Urothelium cell line (cell line): ENCODE measurements around the gene LEMD3.

Experiments used
- DNase-seq: peaks from one replicate; pipeline ENCODE4 v3.0.0; 2011; ENCODE audit warnings: low spot score, mixed read lengths
- FAIRE-seq: peaks from 2 replicates; lab custom pipeline; 2011; peaks lifted over from hg19 to GRCh38; lab: Jason Lieb, UNC

Gene LEMD3

GRCh38 chr12:65169320-65170208 lies at the start of gene LEMD3:
LEMD3 (plus strand) TSS chr12:65169583; CDS start chr12:65169597, 14 bp downstream.
- FAIRE-seq (peak; percentile 59), DNase-seq (peak; percentile 97)

DNA sequence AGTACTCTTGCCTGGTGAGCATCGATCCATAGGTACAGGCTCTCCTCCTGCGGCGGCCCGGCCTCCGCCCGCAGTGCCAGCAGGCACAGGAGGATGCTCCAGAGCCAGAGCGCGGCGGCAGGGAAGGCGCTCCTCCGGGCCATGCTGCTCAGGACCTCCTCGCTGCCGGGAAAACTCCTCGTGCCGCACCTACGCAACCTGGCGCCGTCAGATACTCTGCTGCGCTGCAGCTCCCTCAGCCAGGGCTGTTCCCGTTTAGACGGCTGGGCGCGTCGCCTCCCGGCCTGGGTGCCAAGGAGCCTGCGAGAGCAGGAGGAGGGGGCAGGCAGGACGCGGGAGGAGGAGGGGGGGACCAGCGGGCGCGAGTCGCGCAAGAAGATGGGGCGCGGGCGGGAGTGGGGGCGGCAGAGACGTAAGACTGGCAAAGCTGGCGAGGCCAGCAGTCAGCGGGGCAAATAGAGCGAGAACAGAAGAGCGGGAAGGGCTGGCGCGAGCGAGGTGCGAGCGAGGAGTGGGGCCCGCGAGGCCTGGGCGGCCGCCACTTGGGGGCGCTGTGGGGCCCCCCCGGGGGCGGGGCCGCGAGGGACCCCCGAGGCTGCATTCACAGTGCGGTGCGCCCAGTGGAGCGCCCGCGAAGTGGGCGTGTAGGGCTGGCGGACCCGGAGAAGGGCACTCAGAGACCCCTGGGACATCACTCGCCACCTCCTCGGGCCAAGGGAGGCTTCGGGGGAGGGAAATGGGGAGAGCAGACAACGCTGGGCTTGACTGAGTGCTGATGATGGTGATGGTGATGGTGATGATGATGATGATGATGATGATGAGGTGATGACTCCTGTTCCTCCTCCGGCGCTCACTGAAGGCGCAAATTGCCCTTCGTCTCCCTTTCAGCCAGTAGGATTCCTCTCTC lies 48.1 kb upstream of the LEMD3 start, which contains the start of gene WIF1:
WIF1 (minus strand) TSS at position 257 of the 907 bp plus-strand sequence; CDS start at position 143, 114 bp downstream.
- FAIRE-seq: peak; percentile 77
- DNase-seq: no peak

DNA sequence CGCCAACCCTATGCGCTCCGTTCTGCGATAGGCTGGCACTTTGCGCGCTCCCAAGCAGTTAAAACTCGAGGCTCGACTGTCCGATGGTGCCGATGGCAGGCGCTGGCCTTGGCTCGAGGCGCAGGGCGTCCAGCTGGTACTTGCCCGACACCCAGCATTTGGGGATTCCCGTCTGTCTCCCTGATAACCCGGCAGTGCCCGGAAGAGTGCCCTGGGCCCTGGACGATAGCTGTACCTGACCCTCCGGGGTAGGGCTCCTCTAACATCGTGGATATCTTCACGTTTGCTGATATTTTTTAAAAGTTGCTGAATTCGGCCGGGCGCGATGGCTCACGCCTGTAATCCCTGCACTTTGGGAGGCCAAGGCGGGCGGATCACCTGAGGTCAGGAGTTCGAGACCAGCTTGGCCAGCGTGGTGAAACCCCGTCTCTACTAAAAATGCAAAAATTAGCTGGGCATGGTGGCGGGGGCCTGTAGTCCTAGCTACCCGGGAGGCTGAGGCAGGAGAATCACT lies 47.4 kb upstream of the LEMD3 start:
- FAIRE-seq: no peak

DNA sequence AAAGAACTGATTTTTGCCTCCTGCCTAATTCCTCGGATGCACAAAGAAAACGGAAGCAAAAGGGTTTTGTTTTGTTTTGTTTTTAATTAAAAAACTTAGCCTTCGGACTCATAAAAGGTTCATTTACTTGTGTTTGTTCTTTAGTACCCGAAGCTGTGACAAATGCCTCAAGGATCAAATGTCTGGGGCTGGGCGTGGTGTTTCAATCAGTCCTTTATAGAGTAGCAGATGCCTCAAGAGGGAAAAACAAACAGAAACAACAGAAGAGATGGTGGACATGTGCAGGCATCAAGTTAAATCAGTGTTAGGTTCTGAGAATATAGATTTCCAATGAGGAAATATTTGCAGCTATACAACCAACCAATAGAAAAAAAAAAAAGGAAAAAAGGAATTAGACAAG lies 46.7 kb upstream of the LEMD3 start:
- DNase-seq (no peak), FAIRE-seq (no peak)

More for the DNA sequence above, 47.4 kb upstream of the LEMD3 start:
- DNase-seq: no peak

- peak; percentile 26 for DNase-seq
These were observed 45.8 kb upstream of the LEMD3 start for GRCh38 chr12:65123435-65124063.

DNA sequence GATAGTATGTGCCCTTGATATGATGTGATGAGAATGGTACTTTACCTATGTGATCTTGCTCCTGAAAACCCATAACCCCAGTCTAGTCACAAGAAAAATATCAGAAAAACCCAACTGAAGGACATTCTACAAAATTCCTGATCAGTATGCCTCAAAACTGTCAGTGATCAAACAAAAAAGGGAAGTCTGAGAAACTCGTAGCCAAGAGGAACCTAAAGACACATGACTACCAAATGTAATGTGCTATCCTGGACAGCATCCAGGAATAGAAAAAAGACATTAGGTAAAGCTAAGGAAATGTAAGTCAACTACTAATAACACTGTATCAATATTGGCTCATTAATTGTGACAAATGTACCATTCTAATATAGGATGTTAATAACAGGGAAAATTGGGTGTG lies 44.1 kb upstream of the LEMD3 start:
- DNase-seq: no peak
- no peak for FAIRE-seq

More at GRCh38 chr12:65123435-65124063, 45.8 kb upstream of the LEMD3 start:
- no peak for FAIRE-seq

DNA sequence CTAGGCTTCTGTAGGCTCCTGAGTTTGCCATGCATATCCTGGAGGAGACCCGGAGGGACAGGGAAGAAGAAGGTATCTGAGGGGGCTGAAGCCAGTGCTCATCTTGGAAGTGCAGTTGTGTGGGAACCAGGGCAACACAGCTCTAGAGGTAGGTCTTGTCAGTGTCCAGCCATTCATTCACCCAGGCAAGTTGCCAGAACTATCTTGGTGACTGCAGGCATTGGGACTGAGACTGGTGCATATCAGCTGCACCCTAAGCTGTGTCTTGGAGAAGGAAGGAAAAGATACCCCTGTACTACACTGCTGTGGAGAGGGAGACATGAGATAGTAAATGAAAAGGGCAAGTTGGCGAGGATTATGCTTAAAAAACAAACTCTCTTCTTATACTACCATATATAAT lies 43.4 kb upstream of the LEMD3 start:
- peak; percentile 70 for FAIRE-seq
- DNase-seq: no peak

DNA sequence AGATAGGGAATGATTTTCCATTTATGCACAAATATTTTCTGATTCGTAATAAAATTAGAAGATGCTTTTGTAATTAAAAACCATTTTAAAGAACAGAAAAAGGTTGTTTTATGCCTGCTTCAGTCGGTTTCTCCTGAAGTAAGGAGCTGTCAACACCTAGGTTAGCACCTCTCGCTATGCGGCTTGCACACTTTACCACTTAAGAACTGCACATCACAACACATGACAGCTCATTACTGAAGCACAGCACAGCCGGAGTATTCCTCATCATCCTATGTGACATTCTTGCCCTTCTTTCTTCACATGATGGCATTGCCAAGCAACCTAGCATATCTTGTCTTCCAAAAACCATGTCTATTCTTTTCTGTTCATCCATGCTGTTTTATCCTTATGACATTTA lies 42.9 kb upstream of the LEMD3 start:
- DNase-seq (no peak), FAIRE-seq (no peak)

GRCh38 chr12:65133879-65134278 lies 35.5 kb upstream of the LEMD3 start:
- DNase-seq (no peak), FAIRE-seq (no peak)

DNA sequence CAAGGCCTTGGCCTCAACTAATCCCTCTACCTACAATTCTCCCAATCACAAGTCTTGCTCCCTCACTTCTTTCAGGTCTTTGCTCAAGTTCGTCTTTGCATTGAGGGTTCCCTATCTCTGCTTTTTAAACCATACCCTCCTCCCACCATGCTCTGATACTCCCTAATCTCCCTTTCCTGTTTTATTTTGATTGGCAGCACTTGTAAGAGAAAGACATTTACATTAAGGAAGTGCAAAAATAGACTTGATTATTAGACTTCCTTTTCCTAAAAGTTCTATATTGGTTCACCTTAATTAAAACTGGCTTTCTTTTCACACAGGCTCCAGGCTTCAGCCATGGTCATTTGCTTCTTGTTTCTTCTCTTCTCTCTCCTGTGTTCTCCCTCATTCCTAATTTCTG lies 30.0 kb upstream of the LEMD3 start:
- FAIRE-seq: no peak
- DNase-seq: no peak

DNA sequence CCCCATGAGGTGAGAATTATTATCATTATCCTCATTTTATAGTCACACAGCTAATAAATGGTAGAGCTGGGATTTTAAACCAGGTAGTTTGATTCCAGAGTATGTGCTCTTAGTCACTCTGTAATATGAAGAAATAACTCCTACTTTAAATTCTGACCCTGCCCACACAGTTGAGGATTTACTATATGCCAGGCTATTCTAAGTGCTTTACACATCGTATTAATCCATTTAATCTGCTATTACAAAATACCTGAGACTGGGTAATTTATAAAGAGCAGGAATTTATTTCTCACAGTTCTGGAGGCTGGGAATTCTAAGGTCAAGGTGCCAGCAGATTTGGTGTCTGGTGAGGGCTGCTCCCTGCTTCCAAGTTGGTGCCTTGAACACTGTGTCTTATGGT lies 28.6 kb upstream of the LEMD3 start:
- FAIRE-seq (no peak), DNase-seq (no peak)

- FAIRE-seq: no peak
- DNase-seq: no peak
These were observed 22.0 kb upstream of the LEMD3 start for GRCh38 chr12:65147312-65147905.

DNA sequence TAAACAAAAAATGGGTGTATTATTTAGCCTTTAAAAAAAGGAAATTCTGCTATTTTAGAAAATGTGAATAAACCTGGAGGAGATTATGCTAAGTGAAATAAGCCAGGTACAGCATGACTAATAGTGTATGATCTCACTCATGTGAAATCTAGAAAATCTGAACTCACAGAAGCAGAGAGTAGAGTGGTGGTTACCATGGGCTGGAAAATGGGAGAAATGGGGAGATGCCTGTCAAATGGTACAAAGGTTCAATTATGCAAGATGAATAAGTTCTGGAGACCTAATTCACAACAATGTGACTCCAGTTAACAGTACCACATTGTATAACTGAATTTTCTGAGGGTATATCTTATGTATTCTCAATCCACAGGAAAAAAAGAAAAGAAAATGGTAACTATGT lies 17.4 kb upstream of the LEMD3 start:
- FAIRE-seq (no peak), DNase-seq (peak; percentile 29)

DNA sequence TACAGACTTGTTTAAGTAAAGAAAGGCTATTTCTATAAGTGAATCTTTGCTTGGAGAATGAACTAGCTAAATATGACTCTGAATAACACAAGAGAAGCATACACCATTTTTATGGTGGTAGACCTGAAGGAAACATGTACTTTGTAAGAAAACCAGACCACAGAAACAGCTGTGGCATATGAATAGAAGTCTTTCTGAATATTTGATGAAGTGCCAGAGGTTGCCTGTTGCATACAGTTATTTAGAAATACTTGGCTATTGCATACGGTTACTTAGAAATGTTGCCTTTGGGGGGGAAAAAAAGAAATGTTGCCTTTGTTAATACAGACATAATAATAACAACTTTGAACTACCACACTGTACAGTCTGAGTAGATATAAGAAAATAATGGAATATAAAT lies 16.8 kb upstream of the LEMD3 start:
- DNase-seq (no peak), FAIRE-seq (no peak)

DNA sequence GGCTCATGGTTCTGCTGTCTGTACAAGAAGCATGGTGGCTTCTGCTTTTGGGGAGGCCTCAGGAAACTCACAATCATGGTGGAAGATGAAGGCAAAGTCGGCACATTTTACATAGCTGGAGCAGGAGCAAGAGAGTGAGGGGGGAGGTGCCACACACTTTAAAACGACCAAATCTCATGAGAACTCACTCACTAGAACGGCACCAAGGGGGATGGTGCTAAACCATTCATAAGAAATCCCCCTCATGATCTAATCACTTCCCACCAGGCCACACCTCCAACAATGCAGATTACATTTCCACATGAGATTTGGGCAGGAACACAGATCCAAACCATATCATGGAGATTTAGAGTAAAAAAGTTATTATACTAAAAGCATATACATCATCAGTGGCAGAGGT lies 13.6 kb upstream of the LEMD3 start:
- DNase-seq (no peak), FAIRE-seq (no peak)

- no peak for FAIRE-seq
These were observed 13.0 kb upstream of the LEMD3 start for GRCh38 chr12:65156366-65156841.

DNA sequence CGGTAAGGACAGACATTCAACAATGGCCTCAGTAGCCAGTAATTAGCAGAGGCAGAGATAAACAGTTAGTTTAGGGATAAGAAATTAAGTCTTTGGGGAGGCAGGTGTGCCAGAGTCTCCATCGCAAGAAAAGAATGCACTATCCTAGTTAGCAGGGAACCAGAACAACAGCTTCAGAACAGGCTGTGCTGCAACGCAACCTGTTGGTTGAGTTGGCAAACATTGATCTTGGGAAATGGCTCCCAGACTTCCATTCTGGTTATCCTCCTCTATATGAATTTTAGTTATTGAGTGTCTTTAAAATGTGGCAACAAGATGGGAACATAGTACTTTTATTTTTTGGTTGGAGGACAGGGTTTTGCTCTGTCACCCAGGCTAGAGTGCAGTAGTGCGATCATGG lies 12.3 kb upstream of the LEMD3 start:
- FAIRE-seq: no peak
- DNase-seq: no peak

More at GRCh38 chr12:65156366-65156841, 13.0 kb upstream of the LEMD3 start:
- no peak for DNase-seq

DNA sequence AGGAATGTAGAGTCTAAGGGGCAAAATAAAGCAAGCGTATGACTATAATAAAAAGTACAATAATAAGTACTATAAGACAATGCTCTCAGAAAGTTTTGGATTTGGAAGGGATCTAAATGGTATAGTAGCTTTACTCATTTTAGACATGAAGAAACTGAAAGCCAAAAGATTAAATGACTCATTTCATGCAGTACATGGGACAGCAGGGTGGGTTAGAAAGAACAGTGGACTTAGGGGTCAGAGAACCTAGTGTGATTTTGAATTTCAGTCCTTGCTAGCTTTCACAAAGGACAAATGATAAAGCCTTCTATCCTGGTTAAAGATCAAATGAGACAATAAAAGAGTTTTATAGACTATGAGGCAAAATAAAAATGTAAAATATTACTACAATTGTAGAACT lies 6.8 kb upstream of the LEMD3 start:
- FAIRE-seq (no peak), DNase-seq (no peak)

DNA sequence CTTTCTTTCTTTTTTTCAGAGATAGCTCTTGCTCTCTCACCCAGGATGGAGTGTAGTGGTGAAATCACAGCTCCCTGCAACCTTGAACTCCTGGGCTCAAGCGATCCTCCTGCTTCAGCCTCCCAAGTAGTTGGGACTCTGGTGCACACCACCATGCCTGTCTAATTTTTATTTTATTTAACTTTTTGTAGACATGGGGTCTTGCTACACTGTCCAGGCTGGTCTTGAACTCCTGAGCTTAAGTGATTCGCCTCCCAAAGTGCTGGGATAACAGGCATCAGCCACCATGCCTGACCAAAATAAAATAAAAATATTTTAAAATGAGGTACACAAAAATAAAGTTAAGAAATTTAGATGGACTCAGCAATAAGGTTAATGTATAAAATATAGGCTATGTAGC lies 5.1 kb upstream of the LEMD3 start:
- DNase-seq (no peak), FAIRE-seq (no peak)

DNA sequence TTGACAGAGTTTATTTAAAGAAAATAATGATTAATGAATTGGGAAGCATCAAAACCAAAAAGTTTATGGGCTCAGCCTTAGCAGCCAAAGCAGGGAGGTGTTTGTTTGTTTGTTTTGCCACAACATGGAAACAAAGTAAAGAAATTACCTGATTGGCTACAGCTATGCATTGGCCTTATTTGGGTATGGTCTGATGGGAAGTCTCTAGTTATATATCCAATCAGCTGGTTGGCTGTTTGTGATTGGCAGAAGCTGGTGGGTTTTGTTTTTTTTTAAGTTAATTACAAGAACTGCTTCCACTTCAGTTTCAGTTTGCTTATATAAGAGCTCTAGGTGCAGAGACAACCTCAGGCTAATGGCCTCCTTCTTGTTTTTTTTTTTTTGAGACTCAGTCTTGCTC lies 4.6 kb upstream of the LEMD3 start:
- DNase-seq: no peak

More for the DNA sequence above, 4.6 kb upstream of the LEMD3 start:
- FAIRE-seq: no peak
